SK-N-SH (cell line): Measurements from ENCODE around the gene CNTN4.

Source experiments
- FOXM1 ChIP-seq: IDR thresholded peaks from 2 replicates; pipeline ENCODE4 v1.4.0; 2012; ENCODE audit warnings: low read depth, mild to moderate bottlenecking
- GATA2 ChIP-seq: sonication (generic); formaldehyde crosslinking; IDR thresholded peaks from 2 replicates; pipeline ENCODE4 v1.5.0; 2020; ENCODE audit warnings: mild to moderate bottlenecking, missing genetic modification reagents
- TF ChIP-seq, protein P1 (sequence below): fragments of 200-600 bp; sonication (generic); IDR thresholded peaks from 2 replicates; pipeline ENCODE4 v1.6.1; 2017; ENCODE audit warnings: antibody characterized with exemption, mild to moderate bottlenecking, moderate library complexity

DNA sequence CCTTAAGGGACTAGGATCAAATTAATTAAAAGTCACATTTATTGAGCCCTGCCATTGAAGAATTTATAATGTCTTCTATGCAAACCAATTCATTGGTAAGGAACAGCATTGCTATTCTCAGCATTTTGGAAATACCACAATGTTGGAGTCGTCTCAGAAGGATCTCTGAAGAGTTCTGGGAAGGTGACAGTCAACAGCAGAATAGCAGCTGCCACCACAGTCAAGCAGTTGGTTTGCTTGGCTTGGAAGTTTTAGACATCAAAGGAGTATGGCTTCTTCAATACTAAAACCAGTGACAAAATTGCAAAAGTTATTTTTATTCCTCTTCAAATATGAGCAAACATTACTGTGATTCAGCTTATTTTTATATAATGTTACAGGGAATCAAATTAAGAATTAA lies 167.9 kb downstream of the CNTN4 start:
- TF ChIP-seq FOXM1: no peak
- TF ChIP-seq, protein P1, sequence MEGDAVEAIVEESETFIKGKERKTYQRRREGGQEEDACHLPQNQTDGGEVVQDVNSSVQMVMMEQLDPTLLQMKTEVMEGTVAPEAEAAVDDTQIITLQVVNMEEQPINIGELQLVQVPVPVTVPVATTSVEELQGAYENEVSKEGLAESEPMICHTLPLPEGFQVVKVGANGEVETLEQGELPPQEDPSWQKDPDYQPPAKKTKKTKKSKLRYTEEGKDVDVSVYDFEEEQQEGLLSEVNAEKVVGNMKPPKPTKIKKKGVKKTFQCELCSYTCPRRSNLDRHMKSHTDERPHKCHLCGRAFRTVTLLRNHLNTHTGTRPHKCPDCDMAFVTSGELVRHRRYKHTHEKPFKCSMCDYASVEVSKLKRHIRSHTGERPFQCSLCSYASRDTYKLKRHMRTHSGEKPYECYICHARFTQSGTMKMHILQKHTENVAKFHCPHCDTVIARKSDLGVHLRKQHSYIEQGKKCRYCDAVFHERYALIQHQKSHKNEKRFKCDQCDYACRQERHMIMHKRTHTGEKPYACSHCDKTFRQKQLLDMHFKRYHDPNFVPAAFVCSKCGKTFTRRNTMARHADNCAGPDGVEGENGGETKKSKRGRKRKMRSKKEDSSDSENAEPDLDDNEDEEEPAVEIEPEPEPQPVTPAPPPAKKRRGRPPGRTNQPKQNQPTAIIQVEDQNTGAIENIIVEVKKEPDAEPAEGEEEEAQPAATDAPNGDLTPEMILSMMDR: no peak
- TF ChIP-seq GATA2: no peak
